GM20000 (cell line): ENCODE measurements around the gene RABGAP1L.
"Not testable (repeated sequence)": the region's sequence is repeated elsewhere in the genome, so short reads cannot be mapped to it uniquely, and the experiment has no call there.

Experiments
- DNase-seq: peaks from one replicate; pipeline ENCODE4 v3.0.0; 2012; ENCODE audit warnings: low spot score
- CTCF ChIP-seq: IDR thresholded peaks from 2 replicates; pipeline ENCODE4 v1.5.1; 2012; ENCODE audit warnings: mild to moderate bottlenecking, control low read depth; ENCODE audit errors: extremely low read depth, missing control alignments

Gene RABGAP1L

GRCh38 chr1:174519844-174520243, 360.5 kb downstream of the RABGAP1L start:
- DNase-seq, result no peak
- TF ChIP-seq CTCF, result no peak

GRCh38 chr1:174531751-174532150, 372.4 kb downstream of the RABGAP1L start:
- no peak for DNase-seq
- TF ChIP-seq CTCF, result no peak

- TF ChIP-seq CTCF, result no peak
- DNase-seq, result no peak
Observed at GRCh38 chr1:174534789-174535188, 375.5 kb downstream of the RABGAP1L start.

GRCh38 chr1:174535207-174535606, 375.9 kb downstream of the RABGAP1L start:
- no peak for TF ChIP-seq CTCF
- no peak for DNase-seq

- not testable (repeated sequence) for DNase-seq
Observed at GRCh38 chr1:174543421-174543820, 384.1 kb downstream of the RABGAP1L start.

- no peak for DNase-seq
- no peak for TF ChIP-seq CTCF
Observed at GRCh38 chr1:174550296-174550695, 391.0 kb downstream of the RABGAP1L start.

GRCh38 chr1:174556392-174556791, 397.1 kb downstream of the RABGAP1L start:
- no peak for TF ChIP-seq CTCF

GRCh38 chr1:174568551-174568950, 409.2 kb downstream of the RABGAP1L start:
- no peak for DNase-seq
- no peak for TF ChIP-seq CTCF

More at GRCh38 chr1:174556392-174556791, 397.1 kb downstream of the RABGAP1L start:
- DNase-seq, result no peak
